ENCODE measurements around the gene SLC6A17.

SLC6A17 gene

DNA sequence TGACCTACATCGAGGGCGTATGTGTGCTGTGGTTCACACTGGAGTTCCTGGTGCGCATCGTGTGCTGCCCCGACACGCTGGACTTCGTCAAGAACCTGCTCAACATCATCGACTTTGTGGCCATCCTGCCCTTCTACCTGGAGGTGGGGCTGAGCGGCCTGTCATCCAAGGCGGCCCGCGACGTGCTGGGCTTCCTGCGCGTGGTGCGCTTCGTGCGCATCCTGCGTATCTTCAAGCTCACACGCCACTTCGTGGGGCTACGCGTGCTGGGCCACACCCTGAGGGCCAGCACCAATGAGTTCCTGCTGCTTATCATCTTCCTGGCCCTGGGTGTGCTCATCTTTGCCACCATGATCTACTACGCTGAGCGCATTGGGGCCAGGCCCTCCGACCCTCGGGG is 72.8 kb downstream of the SLC6A17 start:
- DNase-seq (ENCODE audit: low read depth): no peak

DNA sequence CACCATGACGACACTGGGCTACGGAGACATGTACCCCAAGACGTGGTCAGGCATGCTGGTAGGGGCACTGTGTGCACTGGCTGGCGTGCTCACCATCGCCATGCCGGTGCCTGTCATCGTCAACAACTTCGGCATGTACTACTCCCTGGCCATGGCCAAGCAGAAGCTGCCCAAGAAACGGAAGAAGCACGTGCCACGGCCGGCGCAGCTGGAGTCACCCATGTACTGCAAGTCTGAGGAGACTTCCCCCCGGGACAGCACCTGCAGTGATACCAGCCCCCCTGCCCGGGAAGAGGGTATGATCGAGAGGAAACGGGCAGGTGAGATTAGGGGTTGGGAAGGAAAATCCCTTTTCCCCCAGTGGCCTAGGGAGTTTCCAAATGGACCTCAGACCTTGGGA is 73.3 kb downstream of the SLC6A17 start:
- no peak for DNase-seq (ENCODE audit: low read depth)

DNA sequence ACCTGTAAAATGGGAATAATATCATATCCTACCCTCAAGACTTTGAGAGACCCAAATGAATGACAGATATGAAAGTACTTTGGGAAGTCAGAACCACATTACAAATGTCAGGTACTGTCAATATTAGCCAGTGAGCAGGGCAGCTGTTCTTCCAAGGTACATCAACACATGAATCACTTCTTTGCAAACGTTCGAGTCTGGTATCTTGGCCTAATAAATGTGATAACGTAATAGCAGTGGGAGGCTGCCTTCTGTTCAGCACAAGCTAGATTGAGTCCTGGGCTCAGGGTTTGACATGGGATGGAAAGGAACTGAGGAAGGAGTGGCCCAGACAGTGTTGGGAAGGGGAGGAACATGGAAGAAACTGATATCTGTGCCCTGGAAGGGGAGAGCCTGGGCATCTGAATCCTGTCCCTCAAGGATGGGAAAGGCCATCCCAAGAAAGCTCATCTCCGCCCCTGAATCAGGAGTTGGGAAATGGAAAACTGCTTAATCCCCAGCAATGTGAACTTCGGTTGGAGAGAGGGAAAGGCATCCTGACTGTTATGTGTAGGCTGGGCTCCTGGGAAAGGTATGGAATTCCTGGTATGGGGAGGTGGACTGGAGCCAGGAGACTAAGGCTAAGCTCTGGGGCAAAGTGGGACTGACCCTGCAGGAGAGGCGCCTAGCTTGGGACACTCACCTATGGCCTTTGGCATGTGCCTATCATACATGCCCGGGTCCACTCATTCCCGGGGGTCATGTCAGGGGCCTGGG is 74.1 kb downstream of the SLC6A17 start:
- no peak for DNase-seq (ENCODE audit: low read depth)

DNA sequence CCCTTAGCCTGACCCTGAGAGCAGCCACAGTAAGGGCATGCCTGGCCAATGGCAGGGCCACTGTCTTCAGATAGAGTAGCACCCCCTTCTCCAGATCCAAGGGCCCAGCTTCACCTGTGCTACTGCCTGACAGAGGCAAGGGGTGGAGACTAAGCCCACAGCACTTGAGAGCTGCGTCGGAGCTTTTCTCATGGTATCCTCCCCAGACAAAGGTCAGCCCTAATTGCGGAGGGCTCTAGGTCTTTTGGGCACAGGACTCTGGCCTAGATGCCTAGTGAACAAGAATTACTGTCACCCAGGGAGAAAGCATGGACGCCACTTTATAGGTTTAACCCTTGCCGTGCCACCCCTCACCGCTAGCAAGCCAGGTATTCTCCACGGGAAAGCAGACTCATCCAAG is 74.9 kb downstream of the SLC6A17 start:
- no peak for DNase-seq (ENCODE audit: low read depth)

DNA sequence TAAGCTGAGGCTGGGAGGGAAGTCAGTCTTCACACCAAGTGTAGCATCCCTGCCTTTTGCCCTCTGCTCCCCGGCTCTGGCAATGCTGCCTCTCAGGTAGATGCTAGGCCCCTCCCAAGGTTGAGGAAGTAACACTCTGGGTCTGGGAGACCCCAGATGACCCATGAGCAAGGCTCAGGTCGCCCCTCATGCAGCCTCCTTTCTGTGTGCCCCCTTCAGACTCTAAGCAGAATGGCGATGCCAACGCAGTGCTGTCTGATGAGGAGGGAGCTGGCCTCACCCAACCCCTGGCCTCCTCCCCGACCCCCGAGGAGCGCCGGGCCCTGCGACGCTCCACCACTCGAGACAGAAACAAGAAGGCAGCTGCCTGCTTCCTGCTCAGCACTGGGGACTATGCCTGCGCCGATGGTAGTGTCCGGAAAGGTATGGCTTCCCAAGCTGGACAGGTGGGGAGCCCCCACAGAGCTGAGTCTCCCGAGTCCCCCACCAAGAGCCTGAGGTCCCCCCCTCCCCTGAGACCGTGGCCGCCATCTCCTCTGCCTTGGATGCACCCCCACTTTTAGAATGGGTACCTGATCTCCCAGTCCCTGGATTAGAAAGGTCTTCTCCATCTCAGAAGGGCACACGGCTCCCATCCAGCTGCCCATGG is 75.6 kb downstream of the SLC6A17 start:
- no peak for DNase-seq (ENCODE audit: low read depth)

DNA sequence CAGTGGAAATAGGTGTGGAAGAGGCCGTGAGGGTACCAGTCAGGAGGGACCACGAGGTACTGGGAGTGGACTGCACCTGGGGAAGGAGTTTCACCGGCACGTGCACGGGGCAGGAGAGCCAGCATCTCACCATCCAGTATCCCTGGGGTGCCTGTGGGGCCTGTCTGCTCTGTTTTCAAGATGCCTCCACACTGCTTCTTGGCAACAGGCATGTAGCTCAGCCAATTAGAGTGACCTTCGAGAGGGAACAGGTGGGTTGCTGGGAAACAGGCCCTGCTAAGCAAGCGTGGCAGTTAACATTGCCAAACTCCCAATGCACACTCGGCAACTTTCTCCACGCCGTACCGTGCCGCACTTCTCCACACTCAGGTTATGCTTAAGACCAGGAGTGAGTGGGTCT is 77.5 kb downstream of the SLC6A17 start:
- DNase-seq (ENCODE audit: low read depth): no peak

DNA sequence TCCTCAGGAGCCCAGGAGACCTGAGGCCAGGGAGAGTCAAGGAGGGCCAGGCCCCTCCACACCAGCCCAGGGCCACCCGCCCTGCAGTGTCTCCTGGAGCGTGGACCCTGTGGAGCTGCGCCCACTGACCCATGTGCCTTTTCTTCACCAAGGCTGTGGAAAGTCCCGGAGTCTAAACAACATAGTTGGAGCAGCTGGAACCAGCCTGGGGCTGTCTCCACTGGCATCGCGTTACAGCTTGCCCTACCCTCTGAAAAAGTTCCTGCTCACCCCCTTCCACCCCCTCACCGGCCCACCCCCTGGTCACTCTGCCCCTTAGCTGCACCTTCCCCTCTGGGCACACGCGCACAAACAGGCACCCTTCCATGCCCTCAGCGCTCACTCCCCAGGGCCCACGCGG is 78.1 kb downstream of the SLC6A17 start:
- DNase-seq (ENCODE audit: low read depth): no peak

DNA sequence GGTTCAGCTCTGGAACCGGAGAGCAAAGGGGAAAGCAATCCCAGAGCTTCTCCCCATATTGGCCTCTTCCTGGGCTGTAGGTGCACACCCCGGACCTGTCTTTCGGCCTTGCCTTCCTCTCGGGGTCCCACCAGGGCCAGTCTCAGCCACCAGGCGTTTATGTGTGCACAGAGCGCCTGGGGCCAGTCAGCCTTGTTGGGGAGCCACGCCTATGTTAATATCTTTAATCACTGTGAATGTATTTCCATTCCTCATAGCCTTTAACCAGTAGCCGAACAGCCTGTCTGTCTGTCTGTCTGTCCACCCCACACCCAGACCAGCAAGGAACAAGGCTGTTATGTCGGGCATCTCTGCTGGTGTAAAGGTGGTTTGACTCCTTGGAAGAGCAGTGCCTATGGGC is 78.6 kb downstream of the SLC6A17 start:
- DNase-seq (ENCODE audit: low read depth): no peak

DNA sequence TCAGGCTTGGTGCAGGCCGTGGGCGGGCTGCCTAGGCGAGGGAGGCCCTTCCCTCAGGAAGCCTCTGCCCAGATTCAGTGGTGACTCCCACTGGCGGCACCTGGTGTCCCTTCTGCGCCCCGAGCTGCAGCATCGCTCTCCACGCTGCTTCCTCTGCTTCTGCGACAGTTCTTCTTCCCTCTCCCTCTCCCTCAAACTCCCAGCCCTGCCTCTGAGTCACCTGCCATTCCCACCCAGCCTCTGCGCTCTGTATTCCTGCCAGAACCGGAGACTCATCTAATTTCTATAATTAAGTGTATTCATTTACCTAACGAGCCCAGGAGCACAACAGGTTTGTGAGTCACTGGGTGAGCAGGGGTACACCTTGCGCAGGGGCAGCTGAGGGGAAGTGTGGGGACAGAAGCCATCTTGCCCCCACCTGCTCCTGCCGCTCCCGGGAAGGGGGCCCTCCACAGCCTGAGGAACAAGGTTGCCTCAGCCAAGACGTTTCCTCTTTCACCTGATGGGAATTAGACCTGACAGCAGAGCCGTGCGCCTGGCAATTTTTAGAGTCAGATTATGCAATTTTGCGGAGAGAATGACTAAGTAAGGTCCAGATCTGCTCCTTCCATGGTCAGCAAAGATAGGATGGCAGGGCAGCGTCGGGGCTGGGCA is 79.2 kb downstream of the SLC6A17 start:
- no peak for DNase-seq (ENCODE audit: low read depth)

DNA sequence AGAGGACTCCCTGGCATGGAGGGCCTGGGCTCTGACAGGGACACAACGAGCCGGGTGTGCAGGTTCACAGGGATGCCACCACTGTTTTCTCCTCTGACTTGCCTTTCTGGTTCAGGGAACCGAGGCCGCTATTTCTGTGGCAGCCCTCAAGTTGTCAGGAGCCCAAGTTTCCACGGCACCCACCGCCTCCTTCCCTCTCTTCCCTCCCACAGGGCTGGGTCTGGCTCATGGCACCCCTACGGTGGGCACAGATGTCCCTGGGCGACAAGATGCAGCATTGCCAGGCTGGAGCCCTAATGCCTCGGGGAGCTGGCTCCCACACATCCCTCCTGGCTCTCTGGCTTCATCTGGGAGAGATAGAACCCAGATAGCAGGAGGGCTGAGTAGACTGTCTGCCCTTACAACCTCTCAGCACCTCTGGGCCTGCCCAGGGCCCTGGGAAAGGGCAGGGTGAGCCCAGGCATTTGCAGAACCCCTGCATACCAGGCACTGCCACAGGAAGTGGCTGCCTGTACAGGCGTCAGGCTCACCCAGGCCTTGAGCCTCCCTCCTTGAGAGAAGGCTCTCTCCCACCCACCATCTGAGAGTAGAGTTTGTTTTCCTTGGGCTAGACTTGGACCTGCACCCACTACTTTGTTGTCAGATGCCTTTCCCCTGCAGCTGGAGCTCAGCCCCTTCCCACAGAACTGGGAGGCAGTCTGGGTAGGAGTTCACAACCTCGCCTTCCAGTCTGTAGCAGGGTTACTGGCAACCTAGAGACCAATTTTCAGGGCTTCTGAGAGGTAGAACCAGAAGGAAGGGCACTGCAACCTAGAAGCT is 80.3 kb downstream of the SLC6A17 start:
- DNase-seq (ENCODE audit: low read depth): no peak

DNA sequence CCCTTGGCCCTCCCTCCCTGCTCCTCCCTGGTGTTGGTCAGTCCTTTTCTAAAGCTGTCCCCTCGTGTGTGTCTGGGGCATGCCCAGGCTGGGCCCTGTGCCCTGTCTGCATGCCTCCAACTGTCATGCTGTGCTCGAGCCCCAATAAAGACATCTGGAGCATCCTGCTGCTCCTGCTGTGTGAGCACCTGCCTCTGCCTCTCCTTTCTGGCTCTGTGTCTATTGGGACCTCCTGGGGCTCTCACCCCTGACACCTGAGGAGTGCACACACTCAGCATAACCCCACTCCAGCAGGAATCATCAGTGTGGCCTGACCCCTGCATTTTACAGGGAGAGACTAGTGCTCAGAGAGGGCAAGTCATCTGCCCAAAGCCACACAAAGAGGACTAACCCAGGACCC is 83.6 kb downstream of the SLC6A17 start:
- DNase-seq (ENCODE audit: low read depth): no peak

DNA sequence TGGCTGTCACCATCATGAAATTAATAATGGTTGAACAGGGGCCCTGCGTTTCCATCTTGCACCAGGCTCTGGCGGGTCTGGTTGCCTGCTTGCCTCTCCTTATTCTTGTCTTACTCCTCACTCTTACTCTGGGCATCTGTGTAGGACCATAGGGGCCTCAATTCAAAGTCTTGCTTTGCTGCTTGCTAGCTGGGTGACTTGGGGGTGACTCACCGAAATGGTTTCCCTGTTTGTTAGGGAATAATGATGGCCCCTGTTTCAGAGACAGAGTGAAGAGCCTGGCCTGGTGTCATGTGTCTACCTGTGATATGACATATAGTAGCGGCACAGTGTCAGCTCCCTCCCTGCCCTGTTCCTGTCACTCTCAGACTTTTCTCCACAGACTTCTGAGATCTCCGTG is 84.4 kb downstream of the SLC6A17 start:
- no peak for DNase-seq (ENCODE audit: low read depth)

DNA sequence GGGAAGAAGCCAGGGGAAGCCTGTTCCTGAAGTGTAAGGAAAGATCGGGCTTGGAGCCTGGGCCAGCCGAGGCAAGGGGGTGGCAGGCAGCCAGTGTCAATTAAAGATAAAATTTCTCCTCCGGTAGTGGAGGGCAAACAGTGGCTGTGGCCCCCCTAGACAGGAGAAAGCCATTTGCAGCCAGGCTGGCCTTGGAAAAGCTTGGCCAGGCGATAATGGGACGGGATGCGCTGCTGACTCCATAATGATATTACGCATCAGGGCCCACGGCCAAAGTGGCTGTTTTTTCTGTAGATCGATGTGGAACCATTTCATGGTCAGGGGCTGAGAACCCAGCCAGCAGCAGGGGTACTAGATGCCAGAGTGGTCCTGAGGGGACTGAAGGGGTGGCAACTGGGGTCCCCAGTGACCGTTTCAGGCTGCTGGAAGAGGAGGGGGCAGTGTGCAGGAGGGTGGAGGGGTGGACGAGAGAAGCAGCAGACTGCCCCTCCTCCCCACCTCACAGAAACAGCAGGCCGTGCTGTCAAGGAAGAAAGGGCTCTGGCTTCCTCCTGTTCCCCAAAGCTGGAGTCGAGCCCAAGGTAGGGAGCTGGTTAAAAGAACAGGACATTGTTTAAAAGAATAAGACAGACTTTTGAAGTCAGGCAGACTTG is 85.0 kb downstream of the SLC6A17 start:
- DNase-seq (ENCODE audit: low read depth): no peak

DNA sequence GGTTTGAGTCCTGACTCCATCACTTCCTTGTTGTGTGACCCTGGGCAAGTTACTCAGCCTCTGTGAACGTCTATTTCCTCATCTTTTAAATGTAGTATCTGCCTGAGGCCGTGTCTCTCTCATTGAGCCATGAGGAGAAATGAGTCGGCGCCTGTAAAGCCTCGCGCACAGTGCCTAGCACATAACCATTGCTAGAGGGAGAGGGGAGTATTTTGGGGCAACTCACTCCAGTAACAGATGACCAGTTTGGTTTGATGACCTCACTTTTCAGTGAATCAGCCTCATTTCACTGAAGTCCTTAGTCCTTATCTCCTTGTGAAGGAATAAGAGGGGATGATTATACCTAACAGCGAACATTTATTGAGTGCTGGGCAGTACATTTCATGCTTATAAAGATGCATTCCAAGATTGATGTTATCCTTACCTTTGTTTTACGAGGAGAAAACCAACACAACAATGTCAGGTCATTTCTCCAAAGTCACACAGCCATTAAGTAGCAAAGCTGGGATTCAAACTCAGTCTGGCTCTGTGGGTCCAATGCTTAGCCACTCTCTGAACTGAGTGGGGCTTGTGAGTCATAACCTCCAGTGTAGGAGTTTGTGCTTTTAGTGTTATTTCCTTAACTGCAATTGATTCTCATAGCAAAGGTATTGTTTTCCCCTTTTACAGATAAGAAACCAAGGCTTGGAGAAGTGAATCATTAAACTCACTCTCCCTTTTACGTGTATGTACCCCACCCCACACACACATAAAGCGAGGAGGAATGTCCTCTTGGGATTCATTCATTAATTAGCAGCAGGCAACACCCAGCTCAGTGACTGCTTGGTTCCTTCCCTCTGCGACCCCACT is 85.8 kb downstream of the SLC6A17 start:
- DNase-seq (ENCODE audit: low read depth): no peak

DNA sequence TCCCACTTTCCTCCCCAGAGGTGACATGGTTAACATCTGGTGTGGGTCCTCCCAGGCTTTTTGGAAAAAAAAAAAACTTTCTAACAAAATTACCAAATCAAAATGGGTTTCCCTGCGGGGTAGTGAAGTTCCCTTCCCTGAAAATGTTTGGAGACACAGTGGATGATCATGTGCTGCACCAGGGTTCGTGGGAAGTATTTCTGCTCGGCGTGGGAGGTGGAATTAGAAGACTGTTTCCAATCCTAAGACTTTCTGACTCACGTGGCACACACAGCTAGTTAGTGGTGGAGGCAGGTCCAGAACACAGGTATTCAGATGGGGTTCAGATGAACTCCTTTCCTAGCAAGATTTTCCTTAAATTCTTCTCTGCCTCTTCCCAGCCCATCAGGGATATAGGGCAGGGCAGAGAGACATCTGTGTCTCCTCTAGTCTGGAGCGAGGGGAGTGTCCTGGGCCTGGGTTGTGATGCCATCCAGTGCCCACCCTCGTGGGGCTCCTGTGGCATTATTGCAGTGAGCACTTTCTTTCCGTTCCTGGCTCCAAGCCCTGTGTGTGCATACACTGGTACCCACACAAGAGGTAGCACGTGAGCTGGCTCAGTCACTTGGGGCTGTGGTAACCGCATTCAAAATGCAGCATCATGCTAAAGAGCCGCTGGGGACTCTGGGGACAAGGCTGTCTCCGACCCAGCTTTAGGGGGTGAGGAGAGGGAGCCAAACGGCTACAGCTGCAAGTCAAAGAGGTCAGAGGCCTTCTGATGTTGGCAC is 87.3 kb downstream of the SLC6A17 start:
- DNase-seq (ENCODE audit: low read depth): no peak

DNA sequence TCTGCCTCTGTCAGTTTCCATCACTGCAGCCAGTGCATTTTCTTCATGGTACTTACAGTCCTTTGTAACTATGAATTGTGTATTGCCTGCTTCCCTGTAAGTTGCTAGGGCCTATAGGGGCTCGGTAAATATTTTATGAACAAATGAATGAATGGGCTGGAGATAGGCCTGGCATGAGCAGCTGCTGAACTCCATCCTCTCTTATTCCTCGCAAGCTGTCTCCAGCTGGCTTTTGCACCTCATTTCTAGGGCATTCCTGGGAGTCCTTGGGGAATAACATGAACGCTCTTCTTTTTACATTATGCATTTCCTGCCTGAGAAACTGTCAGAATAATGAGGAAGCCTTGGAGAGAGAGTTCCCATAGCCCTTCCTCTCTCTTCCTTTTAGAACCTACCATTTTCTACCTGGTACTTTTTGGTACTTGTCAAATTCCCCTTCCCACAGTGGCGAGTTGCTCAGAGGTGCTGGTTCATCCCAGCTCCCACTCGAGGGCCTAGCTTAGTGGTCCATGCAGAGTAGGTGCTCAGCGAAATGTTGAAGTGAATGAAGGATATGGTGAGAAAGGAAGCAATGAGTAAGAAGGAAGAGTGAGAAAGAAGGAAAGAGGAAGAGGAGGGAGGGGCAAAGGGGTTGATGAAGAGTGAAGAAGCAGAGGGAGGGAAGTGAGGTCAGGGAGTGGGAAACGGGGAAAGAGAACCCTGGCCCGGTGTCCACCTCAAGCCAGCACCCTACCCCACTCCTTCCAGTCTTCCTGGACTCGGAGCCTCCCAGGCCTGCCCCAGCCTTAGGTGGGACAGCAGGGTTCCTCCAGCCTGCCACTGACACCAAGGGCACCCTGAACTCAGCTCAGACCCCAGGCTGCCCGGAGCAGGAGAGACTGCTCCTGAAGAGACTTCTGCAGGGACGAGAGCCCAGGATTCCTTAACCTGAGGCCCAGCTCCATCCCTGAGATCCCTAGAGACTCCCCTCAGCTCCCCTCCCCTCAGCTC is 89.4 kb downstream of the SLC6A17 start:
- DNase-seq (ENCODE audit: low read depth): no peak

DNA sequence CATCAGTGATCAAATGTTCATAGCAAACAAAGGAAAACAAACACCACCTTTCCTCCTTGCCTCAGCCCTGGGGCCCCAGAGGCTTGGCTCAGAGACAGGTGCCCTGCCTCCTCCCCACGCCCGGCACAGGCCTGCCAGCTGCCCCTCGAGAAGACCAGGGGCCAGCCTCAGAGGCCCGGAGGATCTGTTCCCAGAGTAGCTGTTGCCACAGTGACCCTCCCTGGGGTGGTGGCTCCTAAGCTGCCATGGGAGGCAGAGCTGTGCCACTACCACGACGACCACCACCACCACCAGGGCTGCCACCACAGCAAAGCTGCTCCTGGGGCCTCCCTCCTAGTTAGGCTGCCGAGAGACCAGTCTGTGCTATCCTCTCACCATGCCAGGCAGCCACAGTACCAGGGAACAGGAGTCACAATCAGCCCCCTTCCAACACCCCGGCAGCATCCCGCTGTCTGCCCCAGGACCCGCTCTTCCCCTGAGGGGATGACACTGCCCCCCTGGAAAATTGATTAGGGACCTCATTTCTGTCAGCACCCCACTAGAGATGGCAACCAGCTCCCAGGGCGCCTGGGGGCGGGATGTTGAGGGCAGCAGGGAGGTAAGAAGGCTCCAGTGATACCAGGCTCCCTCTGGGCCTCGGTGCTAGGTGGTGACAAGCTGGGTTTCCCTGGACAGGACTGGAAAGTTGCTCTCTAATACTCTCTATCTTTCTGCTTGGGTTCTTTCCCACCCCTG is 90.3 kb downstream of the SLC6A17 start:
- no peak for DNase-seq (ENCODE audit: low read depth)

DNA sequence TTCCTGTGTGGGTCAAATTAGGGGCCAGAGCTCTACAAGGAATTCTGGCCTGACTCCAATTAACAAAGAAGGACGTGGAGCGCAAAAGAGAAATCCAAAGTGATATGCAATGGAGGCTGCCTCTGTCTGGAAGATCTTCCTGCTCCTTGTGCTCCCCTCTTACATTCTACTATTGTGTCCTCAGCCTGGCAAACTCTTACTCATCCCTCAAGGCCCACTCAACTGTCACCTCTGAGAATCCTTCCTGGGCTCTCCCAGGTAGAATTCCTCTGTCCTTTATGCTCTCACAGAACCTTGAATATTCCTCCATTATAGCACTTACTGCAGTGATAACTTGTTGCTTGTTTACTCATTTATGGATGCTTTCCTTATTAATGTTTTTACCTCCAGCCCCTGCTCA is 91.2 kb downstream of the SLC6A17 start:
- DNase-seq (ENCODE audit: low read depth): no peak
